Activated gamma-delta T cell treated with Interleukin-2 at 50 U/mL for 16 hours (primary cell): ENCODE results near the gene KLHL30.

Experiments used
- DNase-seq: peaks from one replicate; pipeline ENCODE4 v3.0.0-alpha.2; 2020

The KLHL30 gene

GRCh38 chr2:238148981-238149380, 10.5 kb downstream of the KLHL30 start:
- no peak for DNase-seq

GRCh38 chr2:238149841-238150572, 11.5 kb downstream of the KLHL30 start:
- no peak for DNase-seq

- DNase-seq = no peak
Observed at GRCh38 chr2:238150686-238151085, 12.2 kb downstream of the KLHL30 start.

GRCh38 chr2:238151205-238151604, 12.7 kb downstream of the KLHL30 start:
- no peak for DNase-seq

GRCh38 chr2:238151628-238152235, 13.3 kb downstream of the KLHL30 start:
- no peak for DNase-seq

- no peak for DNase-seq
Observed at GRCh38 chr2:238152771-238153688, 14.6 kb downstream of the KLHL30 start.

GRCh38 chr2:238154570-238154969, 16.1 kb downstream of the KLHL30 start:
- no peak for DNase-seq

GRCh38 chr2:238155051-238155760, 16.7 kb downstream of the KLHL30 start:
- no peak for DNase-seq

- no peak for DNase-seq
Observed at GRCh38 chr2:238155761-238156694, 17.6 kb downstream of the KLHL30 start.

- no peak for DNase-seq
Observed at GRCh38 chr2:238157506-238158017, 19.1 kb downstream of the KLHL30 start.

GRCh38 chr2:238158018-238158508, 19.6 kb downstream of the KLHL30 start:
- no peak for DNase-seq

GRCh38 chr2:238158509-238159070, 20.1 kb downstream of the KLHL30 start, which contains the start of gene ERFE:
Gene ERFE (plus strand): TSS chr2:238158970. CDS start chr2:238159008, 38 bp downstream.
- no peak for DNase-seq

- DNase-seq = no peak
Observed at GRCh38 chr2:238159071-238159539, 20.6 kb downstream of the KLHL30 start.

GRCh38 chr2:238159661-238160205, 21.3 kb downstream of the KLHL30 start:
- no peak for DNase-seq

- DNase-seq = no peak
Observed at GRCh38 chr2:238160206-238161129, 22.0 kb downstream of the KLHL30 start.

- DNase-seq = no peak
Observed at GRCh38 chr2:238161291-238162051, 23.0 kb downstream of the KLHL30 start.

- no peak for DNase-seq
Observed at GRCh38 chr2:238162251-238162845, 23.9 kb downstream of the KLHL30 start.

GRCh38 chr2:238162846-238163441, 24.5 kb downstream of the KLHL30 start:
- no peak for DNase-seq
